GM18868 (cell line): Measurements from ENCODE around the gene GADD45A.

ENCODE experiments used
- ATAC-seq: cut with Tn5 transposase; IDR thresholded peaks from one replicate; pipeline ENCODE4 v1.9.1; 2021; ENCODE audit warnings: mild to moderate bottlenecking, moderate library complexity; ENCODE audit not compliant: unreplicated experiment

The GADD45A gene

GRCh38 chr1:67687649-67688048, 2.6 kb downstream of the GADD45A start:
- ATAC-seq: no peak

GRCh38 chr1:67688526-67689219, 3.7 kb downstream of the GADD45A start:
- ATAC-seq: no peak

- no peak for ATAC-seq
These were observed 4.4 kb downstream of the GADD45A start for GRCh38 chr1:67689267-67690017.

GRCh38 chr1:67690018-67690363, 5.0 kb downstream of the GADD45A start:
- ATAC-seq: no peak

GRCh38 chr1:67690411-67690810, 5.4 kb downstream of the GADD45A start:
- ATAC-seq: no peak

- no peak for ATAC-seq
These were observed 6.7 kb downstream of the GADD45A start for GRCh38 chr1:67691712-67692111.

GRCh38 chr1:67695963-67696362, 11.0 kb downstream of the GADD45A start:
- ATAC-seq: no peak

- no peak for ATAC-seq
These were observed 11.7 kb downstream of the GADD45A start for GRCh38 chr1:67696708-67697107.

- no peak for ATAC-seq
These were observed 15.2 kb downstream of the GADD45A start for GRCh38 chr1:67700220-67700619.

GRCh38 chr1:67700692-67701410, 15.8 kb downstream of the GADD45A start:
- peak; percentile 83 for ATAC-seq

GRCh38 chr1:67701876-67702275, 16.9 kb downstream of the GADD45A start:
- ATAC-seq: no peak

GRCh38 chr1:67704351-67704750, 19.4 kb downstream of the GADD45A start:
- ATAC-seq: no peak

GRCh38 chr1:67705735-67706453, 20.9 kb downstream of the GADD45A start:
- ATAC-seq: no peak

GRCh38 chr1:67708606-67709005, 23.6 kb downstream of the GADD45A start:
- ATAC-seq: no peak

GRCh38 chr1:67710417-67710816, 25.4 kb downstream of the GADD45A start:
- ATAC-seq: no peak

GRCh38 chr1:67711158-67711854, 26.3 kb downstream of the GADD45A start:
- ATAC-seq: peak; percentile 9

GRCh38 chr1:67711855-67712212, 26.8 kb downstream of the GADD45A start:
- ATAC-seq: peak; percentile 48

GRCh38 chr1:67713057-67713846, 28.3 kb downstream of the GADD45A start:
- peak; percentile 45 for ATAC-seq

- ATAC-seq: no peak
These were observed 30.8 kb downstream of the GADD45A start for GRCh38 chr1:67715819-67716218.

- ATAC-seq: no peak
These were observed 31.8 kb downstream of the GADD45A start for GRCh38 chr1:67716800-67717199.
